ENCODE data around the gene ANGEL2. TPM values are rescaled to one million over a fixed set of nuclear protein-coding genes. Genes with fewer than 3 reads are reported as not detected.

ANGEL2 gene
- total and polyA plus RNA-seq, 2 of the 4 experiments (the other 2 are of a cell fraction) = 13.4 to 44.1 TPM

DNA sequence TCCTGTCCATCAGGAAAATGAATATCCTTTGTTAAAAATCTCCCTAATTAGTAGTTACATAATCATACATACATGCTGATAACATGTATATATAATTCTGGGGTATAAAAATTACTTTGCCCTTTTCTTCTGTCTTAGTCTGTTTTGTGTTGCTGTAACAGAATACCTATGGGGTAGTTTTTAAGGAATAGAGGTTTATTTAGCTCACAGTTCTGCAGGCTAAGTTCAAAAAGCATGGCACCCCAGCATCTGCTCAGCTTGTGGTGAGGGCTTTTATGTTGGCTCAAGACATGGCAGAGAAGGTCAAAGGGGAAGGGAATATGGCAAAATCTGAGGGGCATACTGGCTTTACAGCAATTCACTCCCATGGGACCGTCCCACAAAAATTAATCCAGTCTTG, 19.0 kb upstream of the ANGEL2 start:
- no peak overlapping the region for H3K18ac ChIP-seq (ENCODE audit: low read depth, low read length)
- H3K14ac ChIP-seq (replicated peaks; ENCODE audit: low read depth, low read length) = no peak overlapping the region
- no peaks in the 10 kb centered on the region for H3K36me3 ChIP-seq (ENCODE audit: control insufficient read depth, insufficient read depth, low read length)
- dilution Hi-C loops (cut with HindIII; ENCODE audit: low sequenced_read_pairs, unreplicated experiment) (no loop called here), in situ Hi-C loops (cut with MboI; ENCODE audit: low sequenced_read_pairs) (no loop called here), intact Hi-C loops (cut with micrococcal nuclease) (no loop called here)
- no peak overlapping the region for H4K91ac ChIP-seq (ENCODE audit: insufficient read depth, low read depth, low read length)
- H3K27ac ChIP-seq (ENCODE audit: insufficient read depth, low read length) = no peak overlapping the region
- DNase-seq (no peak), ATAC-seq (ENCODE audit: low read depth) (no peak)
- H2AK5ac ChIP-seq (ENCODE audit: low read depth, low read length) = no peak overlapping the region
- ChIA-PET POLR2A (ENCODE audit: unreplicated experiment) (no interaction called here), CTCF (no interaction called here)
- no peak overlapping the region for H3K23ac ChIP-seq (ENCODE audit: low read depth, low read length)
- no peak overlapping the region for H3K9ac ChIP-seq (ENCODE audit: low read depth, low read length)
- H4K5ac ChIP-seq (ENCODE audit: low read depth, low read length) = no peak overlapping the region
- no peak overlapping the region for H3K4ac ChIP-seq (ENCODE audit: low read depth, low read length)
- H4K20me1 ChIP-seq (ENCODE audit: insufficient read depth, low read length) = no peaks in the 10 kb centered on the region
- WGBS, 2 experiments (ENCODE audit: extremely low coverage in 2 of 2, insufficient read length in 1 of 2) = 83% methylated on average over 1 of the region's 1 CpG; no CpG with 5 or more reads in 1 of the 2 experiments
- TF ChIP-seq CEBPB (IDR thresholded peaks at IDR 0.05; ENCODE audit: low read depth, low read length) (no peak), SMC3 (IDR thresholded peaks at IDR 0.05; ENCODE audit: low read depth, low read length) (no peak), RAD21 (IDR thresholded peaks at IDR 0.05; ENCODE audit: low read length) (no peak), MAFK (IDR thresholded peaks at IDR 0.05; ENCODE audit: low read depth, low read length) (no peak), CHD1 (IDR thresholded peaks at IDR 0.05; ENCODE audit: low read depth, low read length) (no peak), RFX5 (IDR thresholded peaks at IDR 0.05; ENCODE audit: low read depth, low read length) (no peak), NFE2L2 (IDR thresholded peaks at IDR 0.05; ENCODE audit: low read depth, low read length) (no peak), MXI1 (IDR thresholded peaks at IDR 0.05; ENCODE audit: borderline replicate concordance, low read depth, low read length) (no peak), BHLHE40 (IDR thresholded peaks at IDR 0.05; ENCODE audit: low read depth, low read length) (no peak), RCOR1 (IDR thresholded peaks at IDR 0.05; ENCODE audit: insufficient replicate concordance, low read length) (no peak)
- TF ChIP-seq, protein P1, sequence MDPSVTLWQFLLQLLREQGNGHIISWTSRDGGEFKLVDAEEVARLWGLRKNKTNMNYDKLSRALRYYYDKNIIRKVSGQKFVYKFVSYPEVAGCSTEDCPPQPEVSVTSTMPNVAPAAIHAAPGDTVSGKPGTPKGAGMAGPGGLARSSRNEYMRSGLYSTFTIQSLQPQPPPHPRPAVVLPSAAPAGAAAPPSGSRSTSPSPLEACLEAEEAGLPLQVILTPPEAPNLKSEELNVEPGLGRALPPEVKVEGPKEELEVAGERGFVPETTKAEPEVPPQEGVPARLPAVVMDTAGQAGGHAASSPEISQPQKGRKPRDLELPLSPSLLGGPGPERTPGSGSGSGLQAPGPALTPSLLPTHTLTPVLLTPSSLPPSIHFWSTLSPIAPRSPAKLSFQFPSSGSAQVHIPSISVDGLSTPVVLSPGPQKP (IDR thresholded peaks at IDR 0.05; ENCODE audit: borderline replicate concordance, low read depth, low read length) = no peak
- TF ChIP-seq, protein P2, sequence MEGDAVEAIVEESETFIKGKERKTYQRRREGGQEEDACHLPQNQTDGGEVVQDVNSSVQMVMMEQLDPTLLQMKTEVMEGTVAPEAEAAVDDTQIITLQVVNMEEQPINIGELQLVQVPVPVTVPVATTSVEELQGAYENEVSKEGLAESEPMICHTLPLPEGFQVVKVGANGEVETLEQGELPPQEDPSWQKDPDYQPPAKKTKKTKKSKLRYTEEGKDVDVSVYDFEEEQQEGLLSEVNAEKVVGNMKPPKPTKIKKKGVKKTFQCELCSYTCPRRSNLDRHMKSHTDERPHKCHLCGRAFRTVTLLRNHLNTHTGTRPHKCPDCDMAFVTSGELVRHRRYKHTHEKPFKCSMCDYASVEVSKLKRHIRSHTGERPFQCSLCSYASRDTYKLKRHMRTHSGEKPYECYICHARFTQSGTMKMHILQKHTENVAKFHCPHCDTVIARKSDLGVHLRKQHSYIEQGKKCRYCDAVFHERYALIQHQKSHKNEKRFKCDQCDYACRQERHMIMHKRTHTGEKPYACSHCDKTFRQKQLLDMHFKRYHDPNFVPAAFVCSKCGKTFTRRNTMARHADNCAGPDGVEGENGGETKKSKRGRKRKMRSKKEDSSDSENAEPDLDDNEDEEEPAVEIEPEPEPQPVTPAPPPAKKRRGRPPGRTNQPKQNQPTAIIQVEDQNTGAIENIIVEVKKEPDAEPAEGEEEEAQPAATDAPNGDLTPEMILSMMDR (conservative IDR thresholded peaks at IDR 0.05; ENCODE audit: low read depth, low read length) = no peak
- TF ChIP-seq, protein P3, sequence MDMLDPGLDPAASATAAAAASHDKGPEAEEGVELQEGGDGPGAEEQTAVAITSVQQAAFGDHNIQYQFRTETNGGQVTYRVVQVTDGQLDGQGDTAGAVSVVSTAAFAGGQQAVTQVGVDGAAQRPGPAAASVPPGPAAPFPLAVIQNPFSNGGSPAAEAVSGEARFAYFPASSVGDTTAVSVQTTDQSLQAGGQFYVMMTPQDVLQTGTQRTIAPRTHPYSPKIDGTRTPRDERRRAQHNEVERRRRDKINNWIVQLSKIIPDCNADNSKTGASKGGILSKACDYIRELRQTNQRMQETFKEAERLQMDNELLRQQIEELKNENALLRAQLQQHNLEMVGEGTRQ (IDR thresholded peaks at IDR 0.05; ENCODE audit: low read depth, low read length) = no peak
- peaks cover 2% of the 10 kb centered on the region; the same call in 1 of the 2 replicates for H3K9me3 ChIP-seq (ENCODE audit: control insufficient read depth, insufficient read depth, low read length)
- H2AFZ ChIP-seq (replicated peaks; ENCODE audit: low read length, poor library complexity) = no peak overlapping the region
- H2BK20ac ChIP-seq (ENCODE audit: low read depth, low read length) = no peak overlapping the region
- H3K79me1 ChIP-seq (ENCODE audit: low read depth in 1 of 2, low read length in 2 of 2) = no peaks in the 10 kb centered on the region
- no TSS peak for BruUV-seq (replicated peaks)
- peaks cover 8% of the 10 kb centered on the region for H3K27me3 ChIP-seq (ENCODE audit: control insufficient read depth, insufficient read depth, low read length)
- H3K4me3 ChIP-seq (ENCODE audit: insufficient read depth, low read depth, low read length) = no peak overlapping the region
- H3K9me1 ChIP-seq (ENCODE audit: insufficient read depth, low read length) = no peaks in the 10 kb centered on the region
- no peak overlapping the region for H2BK5ac ChIP-seq (ENCODE audit: low read depth, low read length, poor library complexity, severe bottlenecking)
- no peak overlapping the region for H2BK120ac ChIP-seq (ENCODE audit: low read depth, low read length)
- no peak overlapping the region for H3K4me2 ChIP-seq (ENCODE audit: low read depth, low read length)
- no peak overlapping the region for H3K56ac ChIP-seq (ENCODE audit: extremely low read depth, insufficient read depth, low read length)
- no peak overlapping the region for H2BK15ac ChIP-seq (ENCODE audit: low read depth, low read length)
- H4K8ac ChIP-seq (ENCODE audit: low read depth in 2 of 2, low read length in 2 of 2) = no peak overlapping the region
- no peak overlapping the region for H2AK9ac ChIP-seq (replicated peaks; ENCODE audit: low read depth, low read length, poor library complexity)
- no peaks in the 10 kb centered on the region for H3K4me1 ChIP-seq (ENCODE audit: control insufficient read depth, insufficient read depth, low read length)
